ENCODE data around the gene BCAT1. TPM values are rescaled to one million over a fixed set of nuclear protein-coding genes. Genes with fewer than 3 reads are reported as not detected.

The BCAT1 gene
- total and polyA plus RNA-seq, 9 of the 15 experiments (the other 6 are each of a cell fraction or from before 2014, with no cell fraction given) = 38.5 to 157 (median 66.8) TPM

- POLR2A ChIA-PET = no interaction called here
These were observed 84.1 kb downstream of the BCAT1 start for GRCh38 chr12:24864796-24865125.

DNA sequence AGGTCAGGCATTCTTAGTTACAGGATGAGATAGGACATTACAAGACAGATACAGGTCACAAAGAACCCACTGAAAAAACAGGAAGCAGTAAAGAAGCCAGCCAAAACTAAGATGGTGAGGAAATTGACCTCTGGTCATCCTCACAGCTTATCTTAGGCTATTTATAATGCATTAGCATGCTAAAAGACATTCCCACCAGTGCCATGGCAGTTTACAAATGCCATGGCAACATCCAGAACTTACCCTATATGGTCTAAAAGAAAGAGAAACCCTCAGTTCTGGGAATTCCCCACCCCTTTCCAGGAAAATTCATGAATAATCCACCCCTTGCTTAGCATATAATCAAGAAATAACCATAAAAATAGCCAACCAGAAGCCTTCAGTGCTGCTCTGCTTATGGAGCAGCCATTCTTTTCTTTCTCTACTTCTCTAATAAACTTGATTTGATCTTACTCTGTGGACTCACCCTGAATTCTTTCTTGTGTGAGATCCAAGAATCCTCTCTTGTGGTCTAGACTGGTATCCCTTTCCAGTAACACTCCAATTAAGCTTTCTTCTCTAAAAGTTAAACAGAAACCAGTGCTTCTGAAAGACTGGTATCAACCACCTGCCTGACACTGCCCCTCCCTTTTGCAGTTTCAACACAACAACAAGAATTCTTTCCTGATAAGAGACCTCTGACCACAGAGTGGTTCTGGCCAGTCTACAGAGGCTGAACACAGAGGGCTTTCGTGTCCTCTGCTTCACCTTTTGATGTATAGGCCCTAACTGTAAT lies 86.9 kb downstream of the BCAT1 start:
- intact Hi-C loops (cut with micrococcal nuclease) = no loop called here
- TF ChIP-seq SOX6 (IDR thresholded peaks at IDR 0.05) (peak; percentile 66; the same call in 1 of the 2 replicates), VEZF1 (CRISPR knock-in tag; IDR thresholded peaks at IDR 0.05) (peak; percentile 76), TCF3 (CRISPR knock-in tag; IDR thresholded peaks at IDR 0.05) (peak; percentile 87)
- TF ChIP-seq, protein P1, sequence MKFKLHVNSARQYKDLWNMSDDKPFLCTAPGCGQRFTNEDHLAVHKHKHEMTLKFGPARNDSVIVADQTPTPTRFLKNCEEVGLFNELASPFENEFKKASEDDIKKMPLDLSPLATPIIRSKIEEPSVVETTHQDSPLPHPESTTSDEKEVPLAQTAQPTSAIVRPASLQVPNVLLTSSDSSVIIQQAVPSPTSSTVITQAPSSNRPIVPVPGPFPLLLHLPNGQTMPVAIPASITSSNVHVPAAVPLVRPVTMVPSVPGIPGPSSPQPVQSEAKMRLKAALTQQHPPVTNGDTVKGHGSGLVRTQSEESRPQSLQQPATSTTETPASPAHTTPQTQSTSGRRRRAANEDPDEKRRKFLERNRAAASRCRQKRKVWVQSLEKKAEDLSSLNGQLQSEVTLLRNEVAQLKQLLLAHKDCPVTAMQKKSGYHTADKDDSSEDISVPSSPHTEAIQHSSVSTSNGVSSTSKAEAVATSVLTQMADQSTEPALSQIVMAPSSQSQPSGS (CRISPR knock-in tag; IDR thresholded peaks at IDR 0.05) = no peak

More at GRCh38 chr12:24864796-24865125, 84.1 kb downstream of the BCAT1 start:
- CTCF ChIA-PET (ENCODE audit: low intra/inter-chr PET ratio) = no interaction called here
- H4K20me1 ChIP-seq (replicated peaks; ENCODE audit: control insufficient read depth, insufficient read depth, low read length) = no peaks in the 10 kb centered on the region
- ATAC-seq (no peak), FAIRE-seq (no peak), DNase-seq (ENCODE audit: extremely low read depth in 1 of 4, low spot score in 3 of 4) (no peak)
- peaks cover 5 to 6% of the 10 kb centered on the region in 2 experiments; a peak in 3 of 5 replicates for H3K4me1 ChIP-seq (replicated peaks in 1 of 2; ENCODE audit: control insufficient read depth in 2 of 2, insufficient read depth in 2 of 2, low read length in 2 of 2)
- H3K9me3 ChIP-seq (replicated peaks; ENCODE audit: control insufficient read depth, insufficient read depth, low read depth, low read length) = peaks cover 12% of the 10 kb centered on the region
- no peak overlapping the region for H3K4me3 ChIP-seq
- H3K27ac ChIP-seq (ENCODE audit: extremely low read depth, low read depth, low read length) = no peak overlapping the region
- in situ Hi-C loops (cut with MboI) = no loop called here
- no peaks in the 10 kb centered on the region; the same call in 2 of the 3 replicates for H3K79me2 ChIP-seq (ENCODE audit: control insufficient read depth, insufficient read depth, low read length)
- peaks cover 80% of the 10 kb centered on the region for H3K36me3 ChIP-seq (ENCODE audit: control insufficient read depth, insufficient read depth, low read length)
- no peak for TF ChIP-seq ELF2 (CRISPR knock-in tag; IDR thresholded peaks at IDR 0.05)
- no peak for TF ChIP-seq SRSF9 (IDR thresholded peaks at IDR 0.05; ENCODE audit: borderline replicate concordance, low read depth, low read length)
- no peak for TF ChIP-seq MCM3 (IDR thresholded peaks at IDR 0.05)
- TF ChIP-seq PHB (CRISPR knock-in tag; IDR thresholded peaks at IDR 0.05) = no peak
- no peak for TF ChIP-seq JUND (IDR thresholded peaks at IDR 0.05; ENCODE audit: borderline replicate concordance, low read depth, low read length)
- TF ChIP-seq JUND (tag; IDR thresholded peaks at IDR 0.05; ENCODE audit: borderline replicate concordance, low read depth, low read length) = no peak
- H3K9ac ChIP-seq (ENCODE audit: insufficient read depth in 1 of 2, low read depth in 2 of 2, low read length in 2 of 2) = no peak overlapping the region
- H2AFZ ChIP-seq (ENCODE audit: low read depth, low read length) = no peak overlapping the region
- BruUV-seq (replicated peaks) = no TSS peak
- no peaks in the 10 kb centered on the region for H3K9me1 ChIP-seq (ENCODE audit: control insufficient read depth, insufficient read depth, low read length)
- intact Hi-C loops (cut with micrococcal nuclease) = no loop called here
- H3K27me3 ChIP-seq (ENCODE audit: control insufficient read depth in 2 of 2, insufficient read depth in 2 of 2, low read length in 2 of 2) = no peaks in the 10 kb centered on the region
- H3K4me2 ChIP-seq (ENCODE audit: insufficient read depth, low read length) = no peak overlapping the region

More for the DNA sequence above, 86.9 kb downstream of the BCAT1 start:
- H4K20me1 ChIP-seq (replicated peaks; ENCODE audit: control insufficient read depth, insufficient read depth, low read length) = no peaks in the 10 kb centered on the region
- no peaks in the 10 kb centered on the region for H3K79me2 ChIP-seq (ENCODE audit: control insufficient read depth, insufficient read depth, low read length)
- 33% methylated on average over 1 of the region's 1 CpG for WGBS (ENCODE audit: insufficient coverage, low coverage, missing lambda C conversion rate)
- H3K27ac ChIP-seq (ENCODE audit: extremely low read depth, low read depth, low read length) = peak overlapping the region; percentile 34; the same call in 1 of the 3 replicates
- H2AFZ ChIP-seq (ENCODE audit: low read depth, low read length) = no peak overlapping the region
- FAIRE-seq = peak; percentile 23
- H3K9ac ChIP-seq (ENCODE audit: insufficient read depth in 1 of 2, low read depth in 2 of 2, low read length in 2 of 2) = no peak overlapping the region
- no peak overlapping the region for H3K4me2 ChIP-seq (ENCODE audit: insufficient read depth, low read length)
- CTCF ChIA-PET (ENCODE audit: low intra/inter-chr PET ratio) = no interaction called here
- peak in 2 of 4 experiments; percentile 19 to 60 for DNase-seq (ENCODE audit: extremely low read depth in 1 of 4, low spot score in 3 of 4)
- BruUV-seq (replicated peaks) = no TSS peak
- in situ Hi-C loops (cut with MboI) = no loop called here
- peaks cover 11% of the 10 kb centered on the region for H3K9me3 ChIP-seq (replicated peaks; ENCODE audit: control insufficient read depth, insufficient read depth, low read depth, low read length)
- H3K4me3 ChIP-seq = no peak overlapping the region
- peaks cover 5 to 6% of the 10 kb centered on the region in 2 experiments; a peak in 3 of 5 replicates for H3K4me1 ChIP-seq (replicated peaks in 1 of 2; ENCODE audit: control insufficient read depth in 2 of 2, insufficient read depth in 2 of 2, low read length in 2 of 2)
- H3K36me3 ChIP-seq (ENCODE audit: control insufficient read depth, insufficient read depth, low read length) = peaks cover 59% of the 10 kb centered on the region; the same call in 2 of the 3 replicates
- H3K27me3 ChIP-seq (ENCODE audit: control insufficient read depth in 2 of 2, insufficient read depth in 2 of 2, low read length in 2 of 2) = no peaks in the 10 kb centered on the region
- ATAC-seq = peak; percentile 89
- POLR2A ChIA-PET = interaction anchor here (0.6 to 0.9 kb wide), 3 partner anchors 8 to 1252 kb away, joined by 3 to 4 read pairs (median 3); no protein-coding TSS in a partner anchor
- no peaks in the 10 kb centered on the region for H3K9me1 ChIP-seq (ENCODE audit: control insufficient read depth, insufficient read depth, low read length)
